GM21786 (cell line): Measurements from ENCODE around the gene SYS1.

Experiments
- ATAC-seq: cut with Tn5 transposase; IDR thresholded peaks from one replicate; pipeline ENCODE4 v1.9.1; 2021; ENCODE audit not compliant: unreplicated experiment

The SYS1 gene

GRCh38 chr20:45378191-45378590, 15.2 kb downstream of the SYS1 start, which contains the start of gene TP53TG5:
Gene TP53TG5, minus strand, starts transcription at chr20:45378325. Its CDS starts 89 bp downstream, at chr20:45378236.
- ATAC-seq, result no peak

GRCh38 chr20:45387274-45387673, 24.3 kb downstream of the SYS1 start:
- no peak for ATAC-seq

GRCh38 chr20:45390931-45391330, 28.0 kb downstream of the SYS1 start:
- no peak for ATAC-seq

GRCh38 chr20:45391559-45391958, 28.6 kb downstream of the SYS1 start:
- no peak for ATAC-seq

- no peak for ATAC-seq
Measured at GRCh38 chr20:45392733-45393132, 29.8 kb downstream of the SYS1 start.

GRCh38 chr20:45394221-45395113, 31.5 kb downstream of the SYS1 start:
- no peak for ATAC-seq

- ATAC-seq, result no peak
Measured at GRCh38 chr20:45395114-45395415, 32.1 kb downstream of the SYS1 start.

GRCh38 chr20:45399018-45399417, 36.1 kb downstream of the SYS1 start:
- no peak for ATAC-seq

- no peak for ATAC-seq
Measured at GRCh38 chr20:45400346-45401031, 37.5 kb downstream of the SYS1 start.

- no peak for ATAC-seq
Measured at GRCh38 chr20:45402946-45403345, 40.0 kb downstream of the SYS1 start.

- ATAC-seq, result no peak
Measured at GRCh38 chr20:45404438-45404837, 41.5 kb downstream of the SYS1 start.

GRCh38 chr20:45405571-45406259, 42.8 kb downstream of the SYS1 start:
- no peak for ATAC-seq

- ATAC-seq, result no peak
Measured at GRCh38 chr20:45406260-45407066, 43.5 kb downstream of the SYS1 start.

GRCh38 chr20:45407067-45407745, 44.2 kb downstream of the SYS1 start:
- ATAC-seq, result no peak

- no peak for ATAC-seq
Measured at GRCh38 chr20:45407783-45408645, 45.1 kb downstream of the SYS1 start, which contains the start of gene DBNDD2. Gene DBNDD2, plus strand, starts transcription at chr20:45408289. Its CDS starts 179 bp downstream, at chr20:45408468.

GRCh38 chr20:45408646-45409213, 45.8 kb downstream of the SYS1 start:
- no peak for ATAC-seq

GRCh38 chr20:45409521-45410272, 46.7 kb downstream of the SYS1 start:
- no peak for ATAC-seq

- ATAC-seq, result no peak
Measured at GRCh38 chr20:45410887-45411286, 47.9 kb downstream of the SYS1 start.
